CD4-positive, CD25-positive, alpha-beta regulatory T cell (primary cell): Measurements from ENCODE around the gene KRT6C. TPM values are rescaled to one million over a fixed set of nuclear protein-coding genes. Genes with fewer than 3 reads are reported as not detected.
"Not testable (repeated sequence)": the region's sequence is repeated elsewhere in the genome, so short reads cannot be mapped to it uniquely, and the experiment has no call there.

Experiments used
- ATAC-seq, 2 donors: fragments of 150-1000 bp; cut with Tn5 transposase; one replicate each; pipeline ENCODE4 v1.10.0; 2021; ENCODE audit warnings: low read depth in 2 of 2, moderate number of reproducible peaks in 2 of 2, moderate library complexity in 1 of 2
- DNase-seq, 3 donors: peaks; one replicate each; pipeline versions ENCODE4 v3.0.0 to v3.0.0-alpha.2; 2012 to 2022; ENCODE audit warnings: mixed read lengths in 1 of 3
- H3K27ac ChIP-seq: one replicate; pipeline ENCODE4 v1.7.0; 2013; ENCODE audit warnings: mild to moderate bottlenecking, low read length; ENCODE audit not compliant: insufficient read depth, poor library complexity, severe bottlenecking
- H3K27me3 ChIP-seq: one replicate; pipeline ENCODE4 v1.7.0; 2013; ENCODE audit warnings: low read length; ENCODE audit not compliant: control insufficient read depth, insufficient read depth
- H3K36me3 ChIP-seq: one replicate; pipeline ENCODE4 v1.7.0; 2013; ENCODE audit warnings: mild to moderate bottlenecking, low read length, moderate library complexity; ENCODE audit not compliant: control insufficient read depth, insufficient read depth
- H3K4me1 ChIP-seq: 2 replicates; pipeline ENCODE4 v1.7.0; 2013; ENCODE audit warnings: mild to moderate bottlenecking, low read length; ENCODE audit not compliant: insufficient read depth, control insufficient read depth, poor library complexity, severe bottlenecking
- H3K4me3 ChIP-seq: one replicate; pipeline ENCODE4 v1.7.0; 2013; ENCODE audit warnings: low read depth, mild to moderate bottlenecking, low read length, moderate library complexity
- H3K9me3 ChIP-seq, 2 experiments: 1 replicate in 1 of 2; 2 replicates in 1 of 2; pipeline ENCODE4 v1.7.0; 2013; ENCODE audit warnings: low read length in 2 of 2, mild to moderate bottlenecking in 1 of 2, moderate library complexity in 1 of 2; ENCODE audit not compliant: control insufficient read depth in 2 of 2
- H3K27ac Mint-ChIP-seq, 3 donors: one replicate each; pipeline ENCODE4 v1.8.0; 2020 to 2022; ENCODE audit warnings: mild to moderate bottlenecking in 3 of 3, mixed read lengths in 3 of 3, moderate library complexity in 2 of 3
- H3K27me3 Mint-ChIP-seq: one replicate; pipeline ENCODE4 v1.8.0; 2022; ENCODE audit warnings: mild to moderate bottlenecking, mixed read lengths
- H3K36me3 Mint-ChIP-seq: one replicate; pipeline ENCODE4 v1.8.0; 2020; ENCODE audit warnings: mixed read lengths
- H3K4me1 Mint-ChIP-seq, 4 donors: one replicate each; pipeline ENCODE4 v1.8.0; 2020 to 2022; ENCODE audit warnings: mixed read lengths in 4 of 4, mild to moderate bottlenecking in 1 of 4
- H3K4me3 Mint-ChIP-seq, 4 donors: one replicate each; pipeline ENCODE4 v1.8.0; 2020 to 2022; ENCODE audit warnings: mild to moderate bottlenecking in 4 of 4, mixed read lengths in 4 of 4, moderate library complexity in 3 of 4
- H3K9me3 Mint-ChIP-seq, 7 donors: one replicate each; pipeline ENCODE4 v1.8.0; 2020 to 2022; ENCODE audit warnings: mixed read lengths in 7 of 7, mild to moderate bottlenecking in 3 of 7, moderate library complexity in 2 of 7
- polyA plus RNA-seq, 4 donors: library from polyadenylated mRNA; unstranded; fragments of 300-500 nt; fragmentation: Illumina TruSeq; gene quantifications; one replicate each; pipeline ENCODE4 v1.2.3, GENCODE V29; 2021
- total RNA-seq: library from RNA; stranded (reverse); gene quantifications from one replicate; pipeline ENCODE4 v1.2.3, GENCODE V29; 2022

KRT6C gene
- total and polyA plus RNA-seq, 5 donors from 2014 or later = not detected

GRCh38 chr12:52506858-52507715 lies 33.5 kb upstream of the KRT6C start:
- ATAC-seq (no peak), DNase-seq (peak in 1 of 3 donors; percentile 18)
- Histone ChIP-seq H3K4me1 (no peaks in the 10 kb centered on the region), H3K27me3 (peaks cover 4% of the 10 kb centered on the region), H3K36me3 (no peaks in the 10 kb centered on the region), H3K9me3 (peaks cover 9 to 16% of the 10 kb centered on the region in 2 experiments), H3K27ac (no peak overlapping the region), H3K4me3 (no peak overlapping the region)
- H3K9me3 Mint-ChIP-seq = peaks cover 0 to 9% (median 4%) of the 10 kb centered on the region in 7 donors
- no peaks in the 10 kb centered on the region for H3K4me1 Mint-ChIP-seq
- peaks cover 42% of the 10 kb centered on the region for H3K27me3 Mint-ChIP-seq
- H3K4me3 Mint-ChIP-seq = no peak overlapping the region
- no peaks in the 10 kb centered on the region for H3K36me3 Mint-ChIP-seq
- no peak overlapping the region for H3K27ac Mint-ChIP-seq

GRCh38 chr12:52502877-52503276 lies 29.3 kb upstream of the KRT6C start:
- Histone ChIP-seq H3K27ac (no peak overlapping the region), H3K36me3 (no peaks in the 10 kb centered on the region), H3K9me3 (no peaks in the 10 kb centered on the region), H3K4me3 (no peak overlapping the region), H3K4me1 (no peaks in the 10 kb centered on the region), H3K27me3 (peaks cover 10% of the 10 kb centered on the region)
- no peaks in the 10 kb centered on the region for H3K36me3 Mint-ChIP-seq
- H3K27ac Mint-ChIP-seq = no peak overlapping the region
- ATAC-seq (no peak), DNase-seq (no peak)
- peaks cover 0 to 5% (median 0%) of the 10 kb centered on the region in 7 donors for H3K9me3 Mint-ChIP-seq
- H3K4me1 Mint-ChIP-seq = no peaks in the 10 kb centered on the region
- peaks cover 42% of the 10 kb centered on the region for H3K27me3 Mint-ChIP-seq
- no peak overlapping the region for H3K4me3 Mint-ChIP-seq

DNA sequence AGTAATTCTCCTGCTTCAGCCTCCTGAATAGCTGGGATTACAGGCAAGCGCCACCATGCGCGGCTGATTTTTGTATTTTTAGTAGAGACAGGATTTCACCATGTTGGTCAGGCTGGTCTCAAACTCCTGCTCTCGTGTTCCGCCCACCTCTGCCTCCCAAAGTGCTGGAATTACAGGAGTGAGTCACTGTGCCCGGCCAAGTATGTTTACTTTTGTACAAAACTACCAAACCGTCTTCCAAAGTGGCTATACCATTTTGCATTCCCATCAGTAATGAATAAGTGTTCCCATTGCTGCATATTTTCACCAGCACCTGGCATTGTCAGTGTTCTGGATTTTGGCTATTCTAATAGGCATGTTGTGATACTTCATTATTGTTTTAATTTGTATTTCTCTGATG lies 27.9 kb upstream of the KRT6C start:
- H3K27me3 ChIP-seq = peaks cover 10% of the 10 kb centered on the region
- Mint-ChIP-seq H3K4me3 (no peak overlapping the region), H3K27ac (no peak overlapping the region), H3K4me1 (no peaks in the 10 kb centered on the region), H3K27me3 (peaks cover 37% of the 10 kb centered on the region), H3K9me3 (peaks cover 0 to 5% (median 0%) of the 10 kb centered on the region in 7 donors), H3K36me3 (no peaks in the 10 kb centered on the region)
- H3K4me1 ChIP-seq = no peaks in the 10 kb centered on the region
- no peak overlapping the region for H3K4me3 ChIP-seq
- DNase-seq = no peak
- H3K9me3 ChIP-seq = no peaks in the 10 kb centered on the region
- H3K36me3 ChIP-seq = no peaks in the 10 kb centered on the region
- no peak overlapping the region for H3K27ac ChIP-seq
- no peak for ATAC-seq

- not testable (repeated sequence) for H3K4me3 Mint-ChIP-seq, ATAC-seq, H3K36me3 ChIP-seq
Measured at GRCh38 chr12:52500574-52500973, 27.0 kb upstream of the KRT6C start.

DNA sequence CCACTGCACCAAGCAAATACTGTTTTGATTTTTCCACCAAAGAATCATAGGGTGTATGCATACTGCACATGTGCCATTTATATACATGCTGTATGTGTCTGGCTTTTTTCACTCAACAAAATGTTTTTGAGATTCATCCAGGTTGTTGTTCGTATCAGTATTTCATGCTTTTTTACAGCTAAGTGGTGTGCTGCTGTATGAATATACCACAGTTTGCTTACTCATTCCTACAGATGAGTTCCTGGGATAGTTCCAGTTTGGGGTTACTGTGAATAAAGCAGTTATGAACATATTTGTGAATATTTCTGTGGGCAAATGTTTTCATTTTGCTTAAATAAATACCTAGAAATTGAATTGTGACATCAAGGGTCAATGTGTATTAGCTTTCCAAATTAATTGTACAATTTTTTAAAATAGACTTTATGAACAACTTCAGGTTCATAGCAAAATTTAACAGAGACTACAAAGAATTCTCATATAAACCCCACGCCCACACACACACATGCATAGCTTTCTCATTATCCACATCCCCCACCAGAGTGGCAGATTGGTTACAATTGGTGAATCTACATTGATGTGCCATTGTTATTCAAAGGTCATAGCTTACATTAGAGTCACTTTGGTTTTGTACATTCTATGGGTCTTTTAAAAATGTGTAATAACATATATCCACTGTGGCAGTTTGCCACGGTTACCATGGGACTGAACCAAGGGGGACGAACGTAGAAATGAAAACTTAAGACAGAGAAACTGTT lies 26.4 kb upstream of the KRT6C start:
- Histone ChIP-seq H3K9me3 (no peaks in the 10 kb centered on the region), H3K4me1 (no peaks in the 10 kb centered on the region), H3K27me3 (peaks cover 7% of the 10 kb centered on the region), H3K36me3 (no peaks in the 10 kb centered on the region), H3K4me3 (no peak overlapping the region), H3K27ac (no peak overlapping the region)
- Mint-ChIP-seq H3K27me3 (peaks cover 38% of the 10 kb centered on the region), H3K4me1 (no peaks in the 10 kb centered on the region), H3K4me3 (no peak overlapping the region), H3K36me3 (no peaks in the 10 kb centered on the region), H3K27ac (no peak overlapping the region), H3K9me3 (peaks cover 0 to 3% (median 0%) of the 10 kb centered on the region in 7 donors)
- no peak for DNase-seq
- no peak for ATAC-seq

More at GRCh38 chr12:52500574-52500973, 27.0 kb upstream of the KRT6C start:
- not testable (repeated sequence) for H3K27ac ChIP-seq, H3K27me3 ChIP-seq, H3K4me1 Mint-ChIP-seq, H3K27ac Mint-ChIP-seq, DNase-seq, H3K36me3 Mint-ChIP-seq, H3K9me3 Mint-ChIP-seq, H3K9me3 ChIP-seq, H3K4me3 ChIP-seq, H3K4me1 ChIP-seq
- H3K27me3 Mint-ChIP-seq = peaks cover 40% of the 10 kb centered on the region

DNA sequence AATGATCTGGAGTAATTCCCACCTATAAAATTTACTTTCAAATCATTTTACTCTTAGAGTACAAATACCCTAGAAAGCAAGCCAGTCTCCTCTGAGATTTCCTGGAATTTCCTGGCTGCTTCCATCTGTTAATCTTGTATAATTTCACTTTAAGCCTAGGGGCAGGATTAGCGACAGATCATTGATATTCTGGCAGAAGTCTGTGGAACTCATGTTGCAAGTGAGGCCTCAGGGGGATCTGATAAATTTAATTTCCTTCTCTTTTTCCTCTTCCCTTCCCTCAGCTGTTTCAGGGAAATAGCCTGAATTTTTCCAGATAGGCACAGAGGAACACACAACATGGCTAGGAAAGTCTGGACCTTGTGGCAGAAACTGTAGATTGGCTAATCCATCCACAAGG lies 25.3 kb upstream of the KRT6C start:
- Histone ChIP-seq H3K27ac (no peak overlapping the region), H3K9me3 (no peaks in the 10 kb centered on the region), H3K27me3 (peaks cover 10% of the 10 kb centered on the region), H3K36me3 (no peaks in the 10 kb centered on the region), H3K4me3 (no peak overlapping the region), H3K4me1 (no peaks in the 10 kb centered on the region)
- peaks cover 38% of the 10 kb centered on the region for H3K27me3 Mint-ChIP-seq
- H3K4me1 Mint-ChIP-seq = no peaks in the 10 kb centered on the region
- ATAC-seq (no peak), DNase-seq (no peak)
- H3K4me3 Mint-ChIP-seq = no peak overlapping the region
- no peaks in the 10 kb centered on the region for H3K36me3 Mint-ChIP-seq
- no peak overlapping the region for H3K27ac Mint-ChIP-seq
- peaks cover 0 to 3% (median 0%) of the 10 kb centered on the region in 7 donors for H3K9me3 Mint-ChIP-seq

- no peak overlapping the region for H3K27ac ChIP-seq
- ATAC-seq (no peak), DNase-seq (no peak)
- H3K27me3 ChIP-seq = peaks cover 10% of the 10 kb centered on the region
- no peak overlapping the region for H3K4me3 ChIP-seq
- no peaks in the 10 kb centered on the region for H3K36me3 ChIP-seq
- H3K27me3 Mint-ChIP-seq = peaks cover 32% of the 10 kb centered on the region
- H3K4me1 ChIP-seq = no peaks in the 10 kb centered on the region
- H3K27ac Mint-ChIP-seq = no peak overlapping the region
- peaks cover 0 to 3% (median 0%) of the 10 kb centered on the region in 7 donors for H3K9me3 Mint-ChIP-seq
- H3K36me3 Mint-ChIP-seq = no peaks in the 10 kb centered on the region
- no peak overlapping the region for H3K4me3 Mint-ChIP-seq
- no peaks in the 10 kb centered on the region for H3K4me1 Mint-ChIP-seq
- no peaks in the 10 kb centered on the region for H3K9me3 ChIP-seq
Measured at GRCh38 chr12:52497975-52498374, 24.4 kb upstream of the KRT6C start.
